SK-N-SH treated with all-trans-retinoic acid at 6 μM for 48 hours (cell line): Measurements from ENCODE around the gene ALOX15.

Experiments used
- ISL1 ChIP-seq: fragments of 250-450 bp; sonication (Bioruptor Pico); IDR thresholded peaks from 2 replicates; pipeline ENCODE4 v2.1.2; 2022; ENCODE audit warnings: mild to moderate bottlenecking, moderate library complexity
- OSR1 ChIP-seq: fragments of 250-450 bp; sonication (Bioruptor Pico); IDR thresholded peaks from 2 replicates; pipeline ENCODE4 v1.8.0; 2022; ENCODE audit warnings: moderate library complexity, mild to moderate bottlenecking, inconsistent platforms
- PPARA ChIP-seq: fragments of 250-450 bp; sonication (Bioruptor Pico); IDR thresholded peaks from 2 replicates; pipeline ENCODE4 v1.5.0; 2020; ENCODE audit warnings: mild to moderate bottlenecking, borderline replicate concordance
- TCF4 ChIP-seq: fragments of 250-450 bp; sonication (Bioruptor Pico); IDR thresholded peaks from 2 replicates; pipeline ENCODE4 v1.8.0; 2021; ENCODE audit warnings: mild to moderate bottlenecking, moderate library complexity, borderline replicate concordance
- TOX ChIP-seq: fragments of 250-450 bp; sonication (Bioruptor Pico); IDR thresholded peaks from 2 replicates; pipeline ENCODE4 v1.8.0; 2021; ENCODE audit warnings: mild to moderate bottlenecking, moderate library complexity, borderline replicate concordance
- ZFP3 ChIP-seq: fragments of 250-450 bp; sonication (Bioruptor Pico); IDR thresholded peaks from 2 replicates; pipeline ENCODE4 v1.5.0; 2020; ENCODE audit warnings: mild to moderate bottlenecking, moderate library complexity
- ZNF70 ChIP-seq: fragments of 450-650 bp; formaldehyde crosslinking; IDR thresholded peaks from 2 replicates; pipeline ENCODE4 v1.5.0; 2020; ENCODE audit warnings: mild to moderate bottlenecking, moderate library complexity

DNA sequence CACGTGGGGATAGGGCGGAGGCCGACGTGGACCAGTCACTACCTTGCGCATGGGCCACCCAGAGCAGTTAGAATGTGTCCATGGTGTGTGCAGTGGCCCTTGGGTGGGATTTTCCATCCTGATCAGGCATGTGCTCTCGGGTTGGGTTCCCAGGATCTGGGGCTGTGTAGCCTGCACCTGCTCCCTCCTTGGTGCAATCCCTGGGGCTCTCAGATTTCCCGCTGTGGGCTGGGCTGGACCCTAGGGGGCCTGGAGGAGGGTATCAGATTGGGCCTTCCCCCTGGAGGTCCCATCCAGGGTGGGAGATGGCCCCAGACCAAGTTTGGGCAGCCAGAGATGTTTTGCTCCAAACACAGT is 55.9 kb downstream of the ALOX15 start:
- TF ChIP-seq ISL1 (CRISPR knock-in tag) (no peak), PPARA (no peak), TOX (CRISPR knock-in tag) (no peak), OSR1 (no peak), TCF4 (CRISPR knock-in tag) (no peak), ZFP3 (CRISPR knock-in tag) (no peak), ZNF70 (CRISPR knock-in tag) (no peak)
